HepG2 (cell line): ENCODE measurements around the gene B3GALT6.

Experiments
- ATF1 ChIP-seq: IDR thresholded peaks from 2 replicates; pipeline ENCODE4 v1.6.1; 2016; ENCODE audit warnings: mild to moderate bottlenecking, control low read depth
- CTCF ChIP-seq: sonication (generic); formaldehyde crosslinking; IDR thresholded peaks from 2 replicates; pipeline ENCODE4 v1.5.0; 2020; ENCODE audit warnings: mild to moderate bottlenecking, missing genetic modification reagents, moderate library complexity
- GABPA ChIP-seq, 2 experiments: IDR thresholded peaks; 2 replicates each; pipeline ENCODE4 v1.6.1; 2011 to 2016; ENCODE audit warnings: low read depth in 2 of 2, low read length in 1 of 2, missing biosample characterization in 1 of 2, missing genetic modification characterization in 1 of 2
- HNRNPLL ChIP-seq: fragments of 200-400 bp; formaldehyde crosslinking; IDR thresholded peaks from 2 replicates; pipeline ENCODE4 v1.6.1; 2017; ENCODE audit warnings: mild to moderate bottlenecking, low read depth, low read length; ENCODE audit not compliant: poor library complexity, severe bottlenecking
- JUN ChIP-seq: sonication (generic); formaldehyde crosslinking; IDR thresholded peaks from 2 replicates; pipeline ENCODE4 v1.4.0; 2020; ENCODE audit warnings: mild to moderate bottlenecking, missing genetic modification reagents
- KDM5B ChIP-seq: sonication (generic); formaldehyde crosslinking; IDR thresholded peaks from 2 replicates; pipeline ENCODE4 v1.4.0; 2020; ENCODE audit warnings: missing genetic modification reagents, mild to moderate bottlenecking, borderline replicate concordance
- PBX3 ChIP-seq: sonication (generic); formaldehyde crosslinking; IDR thresholded peaks from 2 replicates; pipeline ENCODE4 v1.8.1; 2023; ENCODE audit warnings: missing genetic modification reagents, inconsistent platforms, borderline replicate concordance
- POLR2A ChIP-seq, 2 experiments: IDR thresholded peaks; 2 replicates each; pipeline ENCODE4 v1.6.1; 2011; ENCODE audit warnings: low read depth in 2 of 2, low read length in 2 of 2, mild to moderate bottlenecking in 1 of 2, moderate library complexity in 1 of 2; ENCODE audit not compliant: insufficient read depth in 1 of 2
- RBFOX2 ChIP-seq: fragments of 200-400 bp; formaldehyde crosslinking; IDR thresholded peaks from 2 replicates; pipeline ENCODE4 v1.6.1; 2017; ENCODE audit warnings: low read depth, mild to moderate bottlenecking, low read length
- YEATS2 ChIP-seq: sonication (generic); formaldehyde crosslinking; IDR thresholded peaks from 2 replicates; pipeline ENCODE4 v1.4.0; 2020; ENCODE audit warnings: missing genetic modification reagents, borderline replicate concordance
- ZFP90 ChIP-seq: sonication (generic); formaldehyde crosslinking; IDR thresholded peaks from 2 replicates; pipeline ENCODE4 v1.8.0; 2022; ENCODE audit warnings: missing genetic modification reagents, mild to moderate bottlenecking, inconsistent platforms, borderline replicate concordance
- ZNF18 ChIP-seq: sonication (generic); formaldehyde crosslinking; IDR thresholded peaks from 2 replicates; pipeline ENCODE4 v1.8.0; 2022; ENCODE audit warnings: mild to moderate bottlenecking, missing genetic modification reagents; ENCODE audit not compliant: insufficient replicate concordance
- ZNF253 ChIP-seq: sonication (generic); formaldehyde crosslinking; IDR thresholded peaks from 2 replicates; pipeline ENCODE4 v1.8.0; 2022; ENCODE audit warnings: mild to moderate bottlenecking, missing genetic modification reagents, borderline replicate concordance

GRCh38 chr1:1228187-1228586, 3.9 kb upstream of the B3GALT6 start:
- TF ChIP-seq ZFP90 (CRISPR knock-in tag): no peak
- no peak for TF ChIP-seq ZNF253 (CRISPR knock-in tag)
- no peak for TF ChIP-seq CTCF (CRISPR knock-in tag)
- no peak for TF ChIP-seq HNRNPLL
- no peak for TF ChIP-seq YEATS2 (CRISPR knock-in tag)
- no peak for TF ChIP-seq ATF1
- TF ChIP-seq GABPA (IDR thresholded peaks at IDR 0.05; ENCODE audit: low read depth, low read length): no peak
- no peak for TF ChIP-seq GABPA (CRISPR knock-in tag; IDR thresholded peaks at IDR 0.05; ENCODE audit: low read depth)
- no peak for TF ChIP-seq ZNF18 (CRISPR knock-in tag)
- TF ChIP-seq JUN (CRISPR knock-in tag): no peak
- no peak for TF ChIP-seq PBX3
- TF ChIP-seq RBFOX2: peak; percentile 48
- no peak for TF ChIP-seq POLR2A (IDR thresholded peaks at IDR 0.05; ENCODE audit: insufficient read depth in 1 of 2, low read depth in 2 of 2, low read length in 2 of 2)
- TF ChIP-seq KDM5B (CRISPR knock-in tag): no peak
